Chondrocyte (in vitro differentiated cells): ENCODE data around the gene RFPL2. TPM values are rescaled to one million over a fixed set of nuclear protein-coding genes. Genes with fewer than 3 reads are reported as not detected.
"Not testable (repeated sequence)": the region's sequence is repeated elsewhere in the genome, so short reads cannot be mapped to it uniquely, and the experiment has no call there.

ENCODE experiments used
- DNase-seq: peaks from one replicate; pipeline ENCODE4 v3.0.0; 2021; ENCODE audit warnings: mixed read lengths, low spot score
- H3K27ac Mint-ChIP-seq: one replicate; pipeline ENCODE4 v1.8.0; 2021; ENCODE audit warnings: mild to moderate bottlenecking, moderate library complexity, mixed read lengths; ENCODE audit not compliant: unreplicated experiment
- H3K27me3 Mint-ChIP-seq: 2 replicates; pipeline ENCODE4 v1.8.0; 2021; ENCODE audit warnings: low read depth, mixed read lengths
- H3K36me3 Mint-ChIP-seq: 2 replicates; pipeline ENCODE4 v1.8.0; 2021; ENCODE audit warnings: low read depth, mixed read lengths
- H3K4me1 Mint-ChIP-seq: 2 replicates; pipeline ENCODE4 v1.8.0; 2021; ENCODE audit warnings: low read depth, mild to moderate bottlenecking, mixed read lengths
- H3K4me3 Mint-ChIP-seq: one replicate; pipeline ENCODE4 v1.8.0; 2021; ENCODE audit warnings: mild to moderate bottlenecking, moderate library complexity, mixed read lengths; ENCODE audit not compliant: unreplicated experiment
- H3K9me3 Mint-ChIP-seq: 2 replicates; pipeline ENCODE4 v1.8.0; 2021; ENCODE audit warnings: low read depth, mixed read lengths
- CTCF ChIP-seq: fragments of 200-600 bp; sonication (generic); IDR thresholded peaks from 2 replicates; pipeline ENCODE4 v1.5.0; 2021; ENCODE audit warnings: antibody characterized with exemption, mild to moderate bottlenecking, moderate library complexity
- total RNA-seq: library from RNA; stranded (reverse); gene quantifications from 3 replicates; pipeline ENCODE4 v1.2.1, GENCODE V29; 2021

The RFPL2 gene
- total RNA-seq, 1 donor from 2014 or later: not detected

DNA sequence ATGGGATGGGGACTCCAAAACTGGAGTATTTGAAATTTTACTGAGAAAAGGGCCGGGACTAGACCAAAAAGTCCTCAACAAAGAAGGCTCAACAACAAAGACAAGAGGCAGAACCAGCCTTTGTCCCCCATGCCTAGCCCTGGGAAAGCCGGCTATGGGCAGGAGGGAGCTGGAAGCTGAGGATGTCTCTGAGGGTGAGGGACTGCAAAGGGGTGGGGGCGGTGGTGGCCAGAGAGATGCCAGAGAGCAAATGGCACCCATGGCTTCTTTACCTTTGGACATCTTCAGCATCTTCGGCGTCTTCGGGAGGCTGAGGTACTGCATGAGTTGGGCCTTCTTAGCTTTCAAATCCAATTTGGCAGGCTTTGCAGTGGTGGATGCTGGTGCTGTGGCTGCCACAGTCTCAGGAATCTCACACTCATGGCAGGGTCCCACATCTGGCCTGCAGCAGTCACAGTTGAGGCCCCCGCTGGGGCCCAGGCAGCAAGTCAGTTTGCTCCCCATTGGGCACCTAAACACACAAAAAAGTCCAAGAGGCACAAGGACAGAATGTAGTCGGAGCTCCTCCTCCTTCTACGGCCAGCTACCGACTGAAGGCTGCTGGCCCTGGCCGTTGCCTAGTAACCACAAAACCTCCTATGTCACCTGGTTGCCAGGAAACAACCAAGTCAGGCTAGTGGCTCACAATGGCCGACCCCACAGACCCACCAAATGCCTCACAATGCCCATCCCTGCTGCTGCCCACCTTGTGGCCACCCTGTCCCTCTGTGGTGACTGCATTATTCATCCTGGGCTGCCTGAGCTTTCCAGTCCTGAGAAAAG lies 46.0 kb downstream of the RFPL2 start, which contains the start of gene C22orf42:
Gene C22orf42 (minus strand): TSS at position 592 of the 822 bp plus-strand sequence. CDS start 88 bp downstream, at position 504.
- no peak within 1 kb of the TSS for H3K4me3 Mint-ChIP-seq
- H3K4me1 Mint-ChIP-seq: no peaks in the 10 kb centered on the region
- no peak for TF ChIP-seq CTCF
- no peaks in the 10 kb centered on the region for H3K9me3 Mint-ChIP-seq
- no peak for DNase-seq
- H3K27ac Mint-ChIP-seq: no peak within 1 kb of the TSS
- H3K36me3 Mint-ChIP-seq: no peaks in the 10 kb centered on the region
- H3K27me3 Mint-ChIP-seq: peaks cover 31% of the 10 kb centered on the region

- H3K27ac Mint-ChIP-seq, H3K9me3 Mint-ChIP-seq, H3K4me1 Mint-ChIP-seq, H3K36me3 Mint-ChIP-seq, DNase-seq, H3K4me3 Mint-ChIP-seq: not testable (repeated sequence)
- H3K27me3 Mint-ChIP-seq: peaks cover 30% of the 10 kb centered on the region
Measured at GRCh38 chr22:32157632-32158031, 47.2 kb downstream of the RFPL2 start.

DNA sequence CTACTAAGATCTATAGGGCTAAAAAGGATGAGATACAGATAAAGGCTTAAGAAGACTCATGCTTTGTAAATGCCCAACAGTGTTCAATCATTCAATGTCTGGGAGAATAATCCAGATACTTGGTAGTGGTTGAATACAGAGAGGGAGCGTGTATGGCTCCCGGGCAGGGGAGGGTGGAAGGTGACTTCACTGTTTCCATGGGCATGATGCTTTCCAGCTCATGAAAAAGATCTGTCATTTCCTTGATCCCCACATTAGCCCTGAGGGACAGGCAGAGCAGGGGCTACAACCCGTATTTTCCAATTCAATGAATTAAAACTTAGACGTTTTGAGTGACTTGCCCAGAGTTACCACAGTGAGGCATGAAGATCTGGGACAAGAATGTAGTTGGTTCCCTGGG lies 50.1 kb downstream of the RFPL2 start:
- H3K9me3 Mint-ChIP-seq, DNase-seq, H3K4me1 Mint-ChIP-seq, H3K36me3 Mint-ChIP-seq, H3K4me3 Mint-ChIP-seq, H3K27ac Mint-ChIP-seq: not testable (repeated sequence)
- peaks cover 38% of the 10 kb centered on the region for H3K27me3 Mint-ChIP-seq

GRCh38 chr22:32151641-32152040 lies 53.2 kb downstream of the RFPL2 start:
- H3K4me1 Mint-ChIP-seq, H3K27ac Mint-ChIP-seq, H3K36me3 Mint-ChIP-seq, DNase-seq, H3K4me3 Mint-ChIP-seq: not testable (repeated sequence)
- Mint-ChIP-seq H3K27me3 (peaks cover 28% of the 10 kb centered on the region), H3K9me3 (peaks cover 11% of the 10 kb centered on the region)

DNA sequence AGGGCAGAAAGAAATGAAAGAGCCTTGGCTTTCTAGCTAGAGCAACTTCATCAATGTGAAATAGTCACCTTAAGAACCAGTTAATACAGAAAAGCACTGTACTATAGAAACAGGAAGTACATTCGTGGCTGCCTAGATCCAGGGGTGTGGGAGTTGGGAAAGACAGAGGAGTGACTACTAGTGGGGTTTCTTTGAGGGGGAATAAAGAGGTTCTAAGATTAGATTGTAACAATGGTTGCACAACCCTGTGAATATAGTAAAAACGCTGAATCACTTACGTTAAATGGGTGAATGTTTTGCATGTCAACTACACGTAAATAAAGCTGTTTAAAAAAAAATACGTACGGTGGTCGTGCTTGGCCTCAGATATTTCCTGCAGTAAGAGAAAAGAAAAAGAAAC lies 54.2 kb downstream of the RFPL2 start:
- peaks cover 26% of the 10 kb centered on the region for H3K27me3 Mint-ChIP-seq
- not testable (repeated sequence) for H3K4me1 Mint-ChIP-seq, DNase-seq, H3K27ac Mint-ChIP-seq, H3K36me3 Mint-ChIP-seq, H3K4me3 Mint-ChIP-seq
- H3K9me3 Mint-ChIP-seq: peaks cover 11% of the 10 kb centered on the region

- not testable (repeated sequence) for DNase-seq, H3K4me1 Mint-ChIP-seq, H3K36me3 Mint-ChIP-seq, H3K4me3 Mint-ChIP-seq, H3K27ac Mint-ChIP-seq
- H3K9me3 Mint-ChIP-seq: peaks cover 11% of the 10 kb centered on the region
- peaks cover 26% of the 10 kb centered on the region for H3K27me3 Mint-ChIP-seq
Measured at GRCh38 chr22:32148372-32148771, 56.5 kb downstream of the RFPL2 start.

- not testable (repeated sequence) for H3K4me3 Mint-ChIP-seq, H3K27ac Mint-ChIP-seq, DNase-seq, H3K4me1 Mint-ChIP-seq, H3K36me3 Mint-ChIP-seq
- Mint-ChIP-seq H3K27me3 (peaks cover 32% of the 10 kb centered on the region), H3K9me3 (peaks cover 11% of the 10 kb centered on the region)
Measured at GRCh38 chr22:32147128-32147527, 57.7 kb downstream of the RFPL2 start.

DNA sequence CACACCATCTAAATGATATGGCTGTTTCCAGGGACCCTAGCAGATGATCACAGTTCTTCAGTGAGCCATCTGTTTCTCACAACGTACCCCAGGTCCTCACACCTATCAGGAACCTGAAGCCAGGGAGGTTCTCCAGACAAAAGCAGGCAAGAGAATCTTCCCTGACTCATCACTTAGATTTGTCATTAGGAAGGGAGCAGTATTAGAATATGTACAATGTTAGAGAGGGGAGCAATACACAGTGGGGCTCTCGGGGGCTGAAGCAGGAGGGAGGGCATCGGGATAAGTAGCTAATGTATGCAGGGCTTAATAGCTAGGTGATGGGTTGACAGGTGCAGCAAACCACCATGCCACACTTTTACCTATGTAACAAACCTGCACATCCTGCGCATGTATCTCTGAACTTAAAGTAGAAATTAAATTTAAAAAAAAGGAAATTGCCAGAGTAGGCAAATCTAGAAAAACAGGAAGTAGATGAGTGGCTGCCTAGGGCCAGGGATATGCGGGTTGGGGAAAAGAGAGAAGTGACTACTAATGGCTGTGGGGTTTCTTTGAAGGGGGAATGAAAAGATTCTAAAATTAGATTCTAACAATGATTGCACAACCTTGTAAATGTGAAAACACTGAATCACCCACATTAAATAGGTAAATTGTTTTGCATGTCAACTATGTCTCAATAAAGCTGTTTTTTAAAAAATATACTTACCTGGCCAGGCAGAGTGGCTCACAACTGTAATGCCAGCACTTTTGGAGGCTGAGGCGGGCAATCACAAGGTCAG lies 60.2 kb downstream of the RFPL2 start:
- TF ChIP-seq CTCF: no peak
- Mint-ChIP-seq H3K9me3 (peaks cover 11% of the 10 kb centered on the region), H3K4me1 (no peaks in the 10 kb centered on the region), H3K27ac (no peak overlapping the region), H3K27me3 (peaks cover 30% of the 10 kb centered on the region), H3K36me3 (peaks cover 2% of the 10 kb centered on the region), H3K4me3 (no peak overlapping the region)
- DNase-seq: no peak
